Measurements from ENCODE around the gene ANAPC2.

DNA sequence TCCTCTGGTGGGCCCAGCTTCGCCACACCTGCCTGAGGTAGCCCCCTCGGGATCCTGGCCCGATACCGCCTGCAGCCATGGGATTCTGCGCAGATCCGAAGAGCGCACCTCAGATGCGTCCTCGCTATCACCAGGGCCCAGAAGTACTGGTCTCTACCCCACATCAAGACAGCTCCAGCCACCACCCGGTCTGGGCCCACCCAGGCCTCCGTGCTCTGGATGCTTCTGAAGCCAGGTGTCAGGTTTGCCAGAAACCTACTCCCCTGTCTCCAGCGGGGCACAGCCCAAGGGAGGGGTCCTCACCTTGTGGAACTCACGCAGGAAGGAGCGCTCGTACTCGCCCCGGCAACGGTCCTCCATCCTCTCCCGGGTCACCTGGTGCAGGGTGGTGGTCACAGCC lies 2.4 kb downstream of the ANAPC2 start:
- no peak for TF ChIP-seq CTCF (IDR thresholded peaks at IDR 0.05 in 8 of 11, conservative IDR thresholded peaks at IDR 0.05 in 3 of 11)
- TF ChIP-seq POLR2A (IDR thresholded peaks at IDR 0.05): no peak

Measured in spleen (tissue), 7 donors.